ENCODE measurements around the gene GNLY. TPM values are rescaled to one million over a fixed set of nuclear protein-coding genes. Genes with fewer than 3 reads are reported as not detected.

GNLY gene
- total and polyA plus RNA-seq, 9 of the 15 experiments (the other 6 are each of a cell fraction or from before 2014, with no cell fraction given), result not detected

DNA sequence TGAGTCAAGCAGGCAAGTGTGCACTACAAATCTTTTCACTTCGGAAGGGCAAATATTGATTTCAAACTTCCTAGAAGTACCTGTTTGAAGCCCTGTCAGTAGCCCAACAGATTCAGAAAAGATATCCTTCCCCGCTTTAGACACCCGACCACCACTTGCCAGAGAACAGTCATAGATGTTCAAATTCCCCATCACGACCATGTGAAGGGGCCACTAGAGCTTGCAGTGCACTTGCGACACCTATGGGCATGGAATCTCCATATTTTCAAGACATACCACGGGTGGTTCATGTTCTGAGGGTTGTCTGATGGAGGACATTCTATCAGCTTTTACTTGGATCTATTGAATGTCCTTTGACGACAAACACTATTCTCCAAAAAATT, 23.8 kb downstream of the GNLY start (continued):
- TF ChIP-seq PRPF4 (IDR thresholded peaks at IDR 0.05; ENCODE audit: insufficient read depth, low read depth, low read length, poor library complexity, severe bottlenecking), result no peak
- TF ChIP-seq SIX5 (IDR thresholded peaks at IDR 0.05; ENCODE audit: borderline replicate concordance in 1 of 2, insufficient read depth in 1 of 2, low read depth in 1 of 2, low read length in 2 of 2), result no peak
- no peak for TF ChIP-seq SMARCC2 (IDR thresholded peaks at IDR 0.05; ENCODE audit: low read depth)
- no peak for TF ChIP-seq SPI1 (IDR thresholded peaks at IDR 0.05; ENCODE audit: borderline replicate concordance, low read depth, low read length)
- no peak for TF ChIP-seq MAFK (IDR thresholded peaks at IDR 0.05; ENCODE audit: low read length)
- no peak for TF ChIP-seq NCOA6 (IDR thresholded peaks at IDR 0.05)
- TF ChIP-seq TFAM (CRISPR knock-in tag; conservative IDR thresholded peaks at IDR 0.05), result no peak

DNA sequence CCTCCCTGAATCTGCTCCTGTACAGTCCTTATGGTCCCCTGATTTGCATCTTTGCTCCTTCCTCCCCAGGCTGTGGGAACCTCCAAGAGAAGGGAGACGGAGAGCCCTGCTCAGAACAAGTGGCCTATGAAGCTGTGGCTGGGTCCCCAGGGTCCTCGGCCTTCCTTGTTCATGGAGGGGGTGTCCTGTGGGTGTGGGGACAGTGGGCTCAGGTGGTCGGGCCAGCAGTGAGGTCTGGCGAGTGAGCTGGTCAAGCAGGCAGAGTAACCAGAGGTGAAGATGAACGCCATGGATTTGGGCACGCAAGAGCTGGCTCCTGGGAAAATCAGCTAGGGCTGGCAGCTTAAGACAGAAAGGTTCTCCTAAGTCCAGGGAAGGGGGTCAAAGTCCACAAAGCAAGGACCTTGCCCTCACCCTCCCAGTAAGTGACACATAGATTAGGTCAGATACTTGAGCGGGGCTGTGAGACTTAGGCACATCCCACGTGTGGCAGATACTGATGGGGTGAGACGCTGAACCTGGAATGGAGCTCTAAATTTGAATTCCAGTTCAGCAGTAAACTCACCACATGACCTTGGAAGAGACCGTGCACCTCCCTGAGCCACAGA, 24.8 kb downstream of the GNLY start:
- POLR2A ChIA-PET, result interaction anchor here (0.6 to 1.1 kb wide), 5 partner anchors 12 to 445 kb away, joined by 3 to 4 read pairs (median 3); partner anchors contain the start of gene C2orf68
- intact Hi-C loops (cut with micrococcal nuclease), result loop anchor here (1.0 kb wide), 3 partner anchors 41 to 299 kb away; no protein-coding TSS in a partner anchor
- Histone ChIP-seq H3K4me3 (no peak overlapping the region), H3K79me2 (ENCODE audit: control insufficient read depth, insufficient read depth, low read length) (no peaks in the 10 kb centered on the region), H3K9ac (ENCODE audit: insufficient read depth in 1 of 2, low read depth in 2 of 2, low read length in 2 of 2) (no peak overlapping the region), H3K4me2 (ENCODE audit: insufficient read depth, low read length) (no peak overlapping the region), H3K4me1 (replicated peaks in 1 of 2; ENCODE audit: control insufficient read depth in 2 of 2, insufficient read depth in 2 of 2, low read length in 2 of 2) (peaks cover 7 to 15% of the 10 kb centered on the region in 2 experiments; a peak in 3 of 5 replicates), H3K27me3 (ENCODE audit: control insufficient read depth in 2 of 2, insufficient read depth in 2 of 2, low read length in 2 of 2) (peaks cover 3 to 24% of the 10 kb centered on the region in 2 experiments; a peak in 4 of 5 replicates), H4K20me1 (replicated peaks; ENCODE audit: control insufficient read depth, insufficient read depth, low read length) (no peaks in the 10 kb centered on the region), H2AFZ (ENCODE audit: low read depth, low read length) (no peak overlapping the region), H3K27ac (ENCODE audit: extremely low read depth, low read depth, low read length) (no peak overlapping the region), H3K9me1 (ENCODE audit: control insufficient read depth, insufficient read depth, low read length) (no peaks in the 10 kb centered on the region), H3K9me3 (replicated peaks; ENCODE audit: control insufficient read depth, insufficient read depth, low read depth, low read length) (no peaks in the 10 kb centered on the region), H3K36me3 (ENCODE audit: control insufficient read depth, insufficient read depth, low read length) (no peaks in the 10 kb centered on the region)
- DNase-seq (ENCODE audit: extremely low read depth in 1 of 4, low spot score in 3 of 4) (no peak), ATAC-seq (no peak), FAIRE-seq (no peak)
- CTCF ChIA-PET (ENCODE audit: low intra/inter-chr PET ratio), result interaction anchor here (1.8 kb wide), 1 partner anchor 81 kb away, joined by 10 read pairs; no protein-coding TSS in a partner anchor
- no TSS peak for BruUV-seq (replicated peaks)
- TF ChIP-seq NCOR1 (IDR thresholded peaks at IDR 0.05) (no peak), ZKSCAN8 (CRISPR knock-in tag; IDR thresholded peaks at IDR 0.05) (no peak), E2F6 (IDR thresholded peaks at IDR 0.05; ENCODE audit: borderline replicate concordance in 1 of 2, extremely low read depth in 1 of 2, insufficient read depth in 1 of 2, insufficient read length in 1 of 2, low read depth in 1 of 2, low read length in 1 of 2, poor library complexity in 1 of 2, severe bottlenecking in 1 of 2) (no peak), PHB2 (IDR thresholded peaks at IDR 0.05; ENCODE audit: low read depth) (no peak), ZBTB2 (IDR thresholded peaks at IDR 0.05) (no peak)
- WGBS (ENCODE audit: insufficient coverage, low coverage, missing lambda C conversion rate), result 12% methylated on average over 10 of the region's 10 CpGs
- in situ Hi-C loops (cut with MboI), result no loop called here
